ENCODE data around the gene FRMD4A.
"Not testable (repeated sequence)": the region's sequence is repeated elsewhere in the genome, so short reads cannot be mapped to it uniquely, and the experiment has no call there.

Gene FRMD4A

DNA sequence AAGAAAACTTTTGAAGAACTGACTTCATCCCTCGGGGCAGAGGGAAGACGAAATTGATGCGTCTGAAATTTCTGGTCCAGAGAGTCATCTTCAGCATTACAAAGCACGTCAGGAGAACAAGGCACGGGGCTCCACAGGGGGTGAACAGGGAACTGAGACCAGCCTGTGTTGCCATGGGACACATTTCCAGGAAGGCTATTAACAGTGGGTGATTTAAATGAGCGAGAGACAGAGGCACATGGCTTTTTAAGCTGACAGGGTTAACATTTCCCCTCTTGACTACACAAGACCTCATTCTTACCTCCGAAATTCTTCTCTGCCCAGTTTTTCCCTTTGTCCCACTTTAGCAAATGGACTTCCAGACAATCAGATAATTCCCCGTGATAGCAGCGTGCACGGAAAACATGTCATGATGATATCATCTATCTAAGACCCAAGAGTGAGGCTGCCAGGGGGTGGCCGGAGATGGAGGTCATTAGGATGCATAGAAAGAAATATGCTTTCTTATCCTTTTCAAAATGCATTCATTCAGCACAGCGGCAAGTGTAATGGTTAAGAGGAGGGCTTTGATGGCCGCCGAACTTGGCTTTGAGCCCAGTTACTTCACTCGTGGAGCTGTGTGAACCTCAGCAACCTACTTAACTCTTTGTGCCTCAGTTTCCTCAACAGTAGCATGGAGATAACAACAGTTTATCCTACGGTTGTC, 496.0 kb downstream of the FRMD4A start:
- DNase-seq: no peak

DNA sequence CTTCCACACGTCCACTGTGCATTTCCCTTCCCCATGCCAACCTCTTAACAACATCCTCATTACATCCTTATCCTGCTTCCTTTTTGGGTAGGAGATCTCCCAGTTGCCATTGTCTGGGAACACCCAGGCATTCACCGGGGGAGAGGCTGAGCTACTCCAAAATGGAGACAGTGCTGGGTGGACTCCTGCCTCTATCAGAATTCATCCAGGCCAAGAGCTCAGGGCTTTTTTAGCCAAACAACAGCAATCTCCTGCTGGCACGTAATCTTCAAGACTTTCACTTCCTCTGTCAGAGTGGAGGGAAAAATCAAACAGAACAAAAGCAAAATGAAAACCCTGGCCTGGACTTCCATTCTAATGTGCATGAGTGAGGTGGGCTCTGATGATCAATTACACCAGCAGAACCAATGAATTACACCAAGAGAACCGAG, 499.0 kb downstream of the FRMD4A start:
- no peak for DNase-seq

DNA sequence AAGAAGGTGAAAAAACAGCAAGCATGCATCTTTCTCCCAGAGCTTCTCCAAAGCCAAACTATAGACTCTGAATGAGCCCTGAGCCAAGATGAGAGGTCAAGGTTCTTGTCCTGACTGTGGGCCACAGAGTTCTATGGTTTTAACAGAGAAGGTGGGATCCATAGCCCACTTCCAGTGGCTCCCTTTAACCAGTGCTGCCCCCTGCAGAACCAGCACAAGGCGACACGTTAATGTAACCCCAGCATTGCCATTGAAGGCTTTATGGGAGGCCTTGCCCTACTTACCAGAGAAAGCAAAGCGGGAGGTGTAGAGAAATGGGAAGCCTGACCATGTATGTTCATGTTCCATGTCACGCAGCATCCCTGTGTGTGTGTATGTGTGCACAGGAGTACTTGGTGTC, 500.3 kb downstream of the FRMD4A start:
- DNase-seq: no peak

DNA sequence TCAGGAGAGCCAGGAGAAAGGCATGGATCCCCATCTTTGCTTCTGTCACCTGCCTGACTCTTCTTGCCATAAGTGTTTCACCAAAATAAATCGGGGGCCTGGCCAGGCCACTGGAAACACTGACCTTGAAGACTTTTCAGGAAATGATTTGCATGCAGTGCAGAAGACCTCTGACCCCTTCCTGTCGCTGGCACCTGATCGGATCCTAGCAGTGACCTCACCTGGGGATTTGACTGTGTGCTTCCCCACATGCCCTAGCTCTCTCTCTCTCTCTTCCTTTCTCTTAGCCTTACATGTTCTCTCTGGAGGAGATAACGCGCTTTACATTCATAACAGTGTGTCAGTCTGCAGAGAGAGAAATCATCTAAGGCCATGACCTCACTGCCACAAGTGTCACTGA, 500.9 kb downstream of the FRMD4A start:
- DNase-seq: no peak

DNA sequence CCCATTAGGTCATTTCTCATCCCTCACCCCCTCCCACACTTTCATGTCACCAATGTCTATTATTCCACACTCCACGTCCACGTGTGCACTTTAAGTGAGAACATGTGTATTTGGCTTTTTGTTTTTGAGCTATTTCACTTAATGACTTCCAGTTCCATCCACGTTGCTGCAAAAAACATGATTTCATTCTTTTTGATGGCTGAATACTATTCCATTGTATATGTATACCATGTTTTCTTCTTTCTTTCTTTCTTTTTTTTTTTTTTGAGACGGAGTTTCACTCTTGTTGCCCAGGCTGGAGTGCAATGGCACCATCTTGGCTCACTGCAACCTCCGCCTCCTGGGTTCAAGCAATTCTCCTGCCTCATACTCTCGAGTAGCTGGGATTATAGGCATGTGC, 502.4 kb downstream of the FRMD4A start:
- not testable (repeated sequence) for DNase-seq

DNA sequence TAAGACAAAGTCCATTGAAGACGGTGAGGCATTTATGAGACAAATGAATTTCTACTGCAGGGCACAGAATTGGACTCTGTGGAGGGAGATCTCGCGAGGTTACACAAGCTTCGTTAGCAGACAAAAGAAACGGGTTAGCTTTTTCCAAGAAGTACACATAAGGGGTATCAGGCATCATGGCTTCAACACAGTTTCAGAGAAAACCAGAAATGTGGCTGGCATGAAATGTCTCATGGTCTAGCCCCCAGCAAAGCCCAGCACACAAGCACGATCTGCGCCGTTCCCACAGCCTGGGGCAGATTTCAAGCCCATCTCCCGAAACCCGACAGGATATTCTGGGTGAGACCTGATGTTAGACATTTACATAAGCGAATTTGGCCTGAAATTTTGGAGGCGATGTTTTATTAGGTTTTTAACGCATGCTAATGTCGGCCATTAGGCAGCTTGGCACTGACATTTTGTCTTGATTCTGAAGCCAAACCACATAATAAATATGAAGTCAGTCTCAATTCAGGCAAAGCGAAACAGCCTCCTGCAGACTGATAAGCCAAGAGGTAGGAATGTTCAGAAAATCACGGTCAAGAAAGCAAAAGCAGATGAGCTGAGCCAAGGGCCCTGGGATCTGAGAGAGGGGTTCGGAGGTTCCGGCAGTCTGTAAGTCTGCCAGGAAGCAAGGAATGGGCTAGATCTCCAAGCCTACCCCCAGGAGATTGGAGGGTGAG, 503.5 kb downstream of the FRMD4A start:
- DNase-seq: no peak

DNA sequence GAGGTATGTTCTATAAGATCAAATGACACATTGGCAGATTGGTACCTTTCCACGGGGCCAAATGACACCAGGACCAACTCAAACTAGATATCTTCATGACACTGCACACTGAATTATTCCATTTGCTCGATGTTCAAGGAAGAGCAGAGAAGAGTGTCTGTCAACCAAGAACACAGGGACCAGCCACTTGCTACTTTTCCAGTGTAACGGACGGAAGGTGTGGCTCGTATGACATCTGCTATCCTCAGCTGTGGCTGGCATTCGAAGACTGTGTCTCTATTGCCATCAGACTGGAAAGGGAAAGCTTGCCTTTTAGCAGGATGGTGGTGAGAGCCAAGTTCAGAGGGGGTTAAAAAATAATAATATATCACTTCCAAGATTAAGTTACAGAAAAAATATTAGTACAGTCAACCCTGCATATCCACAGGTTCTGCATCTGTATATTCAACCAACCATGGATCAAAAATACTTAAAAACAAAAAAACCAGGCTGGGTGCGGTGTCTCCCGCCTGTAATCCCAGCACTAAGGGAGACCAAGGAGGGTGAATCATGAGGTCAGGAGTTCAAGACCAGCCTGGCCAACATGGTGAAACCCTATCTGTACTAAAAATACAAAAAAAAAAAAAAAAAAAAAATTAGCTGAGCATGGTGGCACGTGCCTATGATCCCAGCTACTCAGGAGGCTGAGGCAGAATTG, 506.9 kb downstream of the FRMD4A start:
- DNase-seq: no peak

DNA sequence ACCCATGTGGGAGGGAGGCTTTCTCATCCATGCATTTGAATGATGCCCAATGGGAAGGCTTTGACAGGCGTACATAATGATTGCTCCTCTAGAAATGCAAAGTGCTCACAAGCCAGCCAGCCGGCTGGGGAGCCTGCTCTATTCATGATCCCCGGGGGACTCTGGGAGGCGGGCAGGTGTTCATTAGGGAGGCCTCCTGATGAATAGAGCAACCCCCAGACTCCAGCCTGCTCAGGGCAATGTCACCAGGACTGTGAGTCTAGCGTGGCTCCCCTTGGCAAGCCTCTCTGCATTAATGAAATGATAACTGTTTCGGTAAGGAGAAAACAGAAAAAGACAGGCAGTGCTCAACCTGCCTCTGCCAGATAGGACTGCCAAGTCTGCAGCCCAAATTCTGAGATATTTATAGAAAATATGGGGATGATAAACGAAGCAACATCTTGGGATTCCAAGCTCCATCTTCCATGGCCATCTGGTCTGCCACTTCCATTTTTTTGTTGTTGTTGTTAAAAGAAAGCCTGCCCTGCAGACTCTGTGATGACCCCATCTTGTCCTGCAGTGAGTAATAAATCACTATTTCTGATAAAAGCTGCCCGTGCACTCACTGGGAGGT, 507.5 kb downstream of the FRMD4A start:
- peak; percentile 32 for DNase-seq

DNA sequence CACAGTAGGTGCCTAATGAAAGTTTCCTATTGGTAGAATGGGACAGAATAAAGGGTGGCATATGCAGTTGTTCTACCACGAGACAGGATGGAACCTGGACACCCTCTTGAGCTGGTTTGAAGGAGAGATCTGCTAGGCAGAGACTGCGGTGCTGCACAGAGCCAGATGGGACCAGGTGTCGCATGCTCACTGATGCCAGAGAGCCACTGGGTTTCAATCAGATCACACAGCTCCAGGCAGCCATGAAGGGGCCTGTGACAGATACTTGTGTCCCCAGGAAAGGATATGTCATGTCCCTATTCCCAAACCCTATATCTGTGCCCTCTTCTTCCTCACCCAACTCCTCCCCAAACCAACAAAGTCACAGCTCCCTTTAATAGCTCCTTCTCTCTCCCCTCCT, 508.2 kb downstream of the FRMD4A start:
- DNase-seq: peak; percentile 50

DNA sequence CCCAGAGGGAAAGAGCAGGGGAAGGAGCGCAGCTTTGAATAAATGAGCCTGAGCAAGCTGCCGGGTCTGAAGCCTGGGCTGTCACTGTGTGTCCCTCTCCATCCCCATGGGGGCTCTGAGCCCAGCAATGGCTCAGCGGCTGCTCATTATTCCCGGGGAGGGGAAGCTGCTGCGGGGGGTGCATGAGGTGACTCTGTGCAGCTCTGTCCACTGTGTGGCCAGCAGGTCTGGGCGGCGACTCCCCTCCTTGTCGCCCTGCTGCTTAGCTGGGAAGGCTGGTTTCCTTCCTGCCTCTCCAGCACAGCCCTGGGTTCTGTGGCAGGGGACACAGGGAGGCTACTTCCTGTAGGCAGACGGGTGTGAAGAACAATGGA, 509.8 kb downstream of the FRMD4A start:
- DNase-seq: no peak

DNA sequence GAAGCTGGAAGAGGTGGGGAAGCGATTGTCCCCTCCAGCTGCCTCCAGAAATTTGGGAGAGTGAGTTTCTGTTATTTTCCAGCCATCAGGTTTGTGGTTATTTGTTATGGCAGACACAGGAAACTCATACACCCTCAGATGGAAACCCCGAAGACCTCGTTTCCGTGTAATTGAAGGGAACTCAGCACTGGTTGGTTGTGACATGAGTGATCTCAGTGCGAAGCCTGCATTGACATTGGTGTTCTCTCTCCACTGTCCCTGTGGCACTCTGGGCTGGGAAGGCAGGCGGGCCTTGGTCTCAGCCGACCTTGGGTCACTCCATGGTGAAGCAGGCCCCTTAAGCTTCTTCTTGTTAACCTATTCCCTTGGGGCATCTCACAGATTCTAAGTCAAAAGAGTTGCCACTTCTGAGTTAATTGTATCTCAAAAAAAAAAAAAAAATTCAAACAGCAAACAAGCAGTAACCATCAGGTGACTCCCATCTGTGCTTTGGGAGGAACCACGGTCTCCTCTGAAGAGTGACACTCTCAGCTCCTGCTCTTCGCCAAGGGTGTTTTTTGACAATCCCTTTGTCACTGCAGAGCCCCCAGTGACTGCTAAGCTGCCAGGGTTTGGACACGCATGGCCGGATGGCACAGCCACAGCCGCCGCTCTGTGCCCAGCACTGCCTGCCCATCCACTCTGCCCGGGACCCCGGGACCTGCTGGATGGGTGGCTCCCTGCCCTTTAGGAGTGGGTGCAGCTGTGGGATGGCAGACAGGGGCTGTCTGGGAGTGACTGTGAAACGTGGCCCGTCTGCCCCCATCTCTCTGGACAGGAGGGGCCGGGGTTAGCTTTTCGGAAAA, 510.4 kb downstream of the FRMD4A start:
- DNase-seq: peak; percentile 20

DNA sequence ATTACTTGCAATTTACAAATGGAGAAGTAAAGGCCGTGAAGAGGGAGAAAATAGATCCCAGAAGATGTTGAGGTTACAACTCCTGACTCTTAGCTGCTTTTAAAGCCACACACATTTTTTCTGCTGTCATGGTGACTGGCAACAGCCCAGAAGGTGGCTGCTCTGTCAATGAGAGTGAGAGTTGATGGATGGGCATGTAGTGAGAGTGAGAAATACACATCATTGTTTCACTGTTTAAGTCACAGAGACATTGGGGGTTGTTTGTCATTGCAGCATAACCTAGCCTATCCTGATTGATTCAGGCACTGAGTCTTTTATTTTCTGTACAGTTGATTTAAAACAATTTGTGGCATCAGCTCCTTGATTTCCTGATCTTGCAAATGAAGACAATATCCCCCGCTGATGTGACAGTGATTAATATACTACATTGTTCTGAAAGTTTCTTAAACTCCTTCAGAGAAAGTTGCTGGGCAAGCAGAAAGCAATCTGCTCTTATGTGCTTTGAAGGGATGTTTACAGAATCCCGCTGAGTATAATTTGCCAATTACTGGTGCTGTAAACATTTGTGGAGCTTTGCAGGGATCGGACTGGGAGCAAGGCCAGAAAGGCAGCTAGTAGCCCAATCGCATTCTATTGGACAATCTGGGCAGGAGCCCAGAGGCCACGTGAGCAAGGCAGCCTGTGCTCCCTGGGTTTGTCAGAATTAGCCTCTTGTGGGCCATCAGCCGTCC, 514.4 kb downstream of the FRMD4A start:
- DNase-seq: no peak

DNA sequence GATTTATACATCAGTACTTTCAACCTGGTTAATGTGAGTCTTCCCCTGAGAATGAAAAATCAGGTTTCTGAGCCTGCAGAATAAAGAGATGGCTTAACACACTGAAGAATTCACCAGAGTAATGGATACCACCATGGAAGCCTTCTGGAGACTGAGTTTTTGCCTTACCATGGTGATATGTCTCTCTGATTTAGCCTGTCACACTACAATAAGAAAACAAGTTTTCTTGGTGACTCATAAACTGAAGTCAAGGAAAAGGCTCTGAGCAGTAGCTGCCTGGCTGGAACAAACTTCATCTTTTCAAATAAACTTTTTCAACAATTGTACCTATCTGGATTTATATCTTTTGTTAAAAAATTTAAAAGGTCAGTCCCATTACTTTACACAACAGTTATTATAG, 515.0 kb downstream of the FRMD4A start:
- DNase-seq: no peak

DNA sequence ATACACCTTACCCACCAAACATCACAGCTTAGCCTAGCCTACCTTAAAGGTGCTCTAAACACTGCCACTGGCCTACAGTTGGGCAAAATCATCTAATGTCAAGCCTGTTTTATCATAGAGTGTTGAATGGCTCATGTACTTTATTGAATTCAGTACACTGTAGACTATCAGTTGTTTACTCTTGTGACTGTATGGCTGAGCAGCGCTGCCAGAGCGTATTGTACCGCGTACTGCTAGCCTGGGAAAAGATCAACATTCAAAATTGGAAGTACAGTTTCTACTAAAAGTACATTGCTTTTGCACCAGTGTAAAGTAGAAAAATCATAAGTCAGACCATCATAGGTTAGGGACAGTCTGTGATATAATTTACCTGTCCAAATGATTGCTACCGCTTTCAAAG, 517.2 kb downstream of the FRMD4A start:
- no peak for DNase-seq

DNA sequence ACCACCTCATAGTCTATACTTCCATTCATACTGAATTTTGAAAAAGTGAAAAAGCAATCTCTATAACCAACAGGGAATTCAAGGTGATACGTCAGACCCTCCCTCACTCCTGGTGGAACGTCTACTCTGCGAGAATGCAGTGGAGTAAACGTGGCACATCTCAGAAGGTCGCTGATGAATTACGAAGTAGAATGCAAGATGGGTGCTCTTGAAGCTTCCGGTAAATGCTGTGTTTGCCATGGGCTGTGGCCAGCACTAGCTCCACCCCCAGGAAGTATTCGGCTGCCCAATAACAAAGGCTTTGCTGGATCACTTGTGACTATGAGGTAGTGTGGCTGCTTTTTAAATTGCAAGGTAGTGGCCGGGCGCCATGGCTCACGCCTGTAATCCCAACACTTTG, 517.9 kb downstream of the FRMD4A start:
- DNase-seq: no peak

DNA sequence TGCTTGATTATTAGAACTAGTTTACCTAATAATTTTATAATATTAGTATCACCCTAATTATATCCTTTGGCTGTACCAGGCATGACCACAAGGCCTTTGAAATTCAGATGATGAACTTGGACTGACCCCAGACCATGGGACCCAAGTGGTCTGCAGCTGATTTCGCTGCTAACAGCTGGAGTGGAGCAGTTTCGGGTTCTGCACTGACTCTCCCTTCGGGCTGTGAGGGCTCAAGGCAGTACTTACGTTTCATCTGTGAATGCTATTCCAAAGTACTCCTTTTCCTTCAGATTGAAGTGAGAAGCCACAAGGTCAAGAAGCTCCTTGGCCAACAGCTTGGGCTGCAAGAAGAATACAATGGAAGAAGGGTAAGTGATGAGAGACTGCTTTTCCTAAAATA, 520.2 kb downstream of the FRMD4A start:
- DNase-seq: no peak

DNA sequence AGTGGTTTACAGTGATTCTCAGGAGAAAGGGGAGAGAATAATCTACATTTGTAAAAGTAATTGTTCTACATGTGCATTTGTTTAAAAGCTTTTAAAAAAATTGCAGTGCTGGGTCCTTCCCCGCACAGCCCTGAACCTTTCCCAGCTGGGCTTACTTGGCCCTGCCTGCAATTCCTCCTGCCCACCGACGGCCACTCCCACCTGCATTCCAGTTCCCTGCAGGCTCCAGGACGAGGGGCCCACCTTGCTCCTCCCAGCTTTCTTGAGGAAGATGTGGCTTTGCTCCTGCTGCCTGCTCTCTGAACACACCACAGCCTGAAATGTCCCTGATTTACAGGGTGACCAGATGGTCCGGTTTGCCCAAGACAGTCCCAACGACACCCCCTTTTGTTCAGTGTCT, 521.3 kb downstream of the FRMD4A start:
- no peak for DNase-seq

DNA sequence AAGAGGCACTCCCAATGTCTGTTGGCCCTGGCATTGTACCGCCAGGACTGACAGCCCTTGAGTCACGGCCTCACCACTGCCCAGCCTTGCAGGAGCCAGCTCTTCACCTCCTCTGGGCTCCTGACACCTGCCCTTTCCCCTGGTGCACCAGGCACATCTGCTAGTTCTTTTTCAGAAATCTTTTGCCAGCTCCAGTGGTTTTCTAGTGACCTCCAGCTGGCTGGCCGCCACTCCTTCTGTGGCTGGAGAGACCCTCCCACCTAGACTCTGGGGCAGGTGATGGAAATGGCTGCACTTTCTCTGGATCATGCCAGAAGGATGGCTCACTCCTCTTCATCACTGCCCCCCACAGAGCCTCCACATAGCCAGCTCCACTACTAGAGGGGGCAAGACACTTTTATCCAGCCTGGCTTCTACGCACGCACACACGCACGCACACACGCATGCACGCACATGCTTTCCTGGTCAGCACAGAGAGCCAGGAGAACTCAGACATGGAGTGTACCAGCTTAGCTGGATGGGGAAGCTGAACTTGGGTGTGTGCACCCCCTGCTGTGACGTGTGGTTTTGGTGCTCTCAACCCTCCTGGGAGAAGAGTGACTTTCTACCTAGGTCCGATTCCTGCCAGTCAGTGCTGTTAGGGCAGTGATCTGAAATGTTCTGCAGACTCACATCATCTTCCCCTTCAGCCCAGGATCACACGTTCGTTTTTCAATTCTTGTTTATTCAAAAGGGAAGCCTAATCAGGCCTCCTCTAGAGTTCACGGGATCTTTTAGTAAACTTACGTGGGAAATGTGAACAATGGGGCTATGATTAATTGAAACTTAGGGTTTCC, 522.0 kb downstream of the FRMD4A start:
- no peak for DNase-seq

DNA sequence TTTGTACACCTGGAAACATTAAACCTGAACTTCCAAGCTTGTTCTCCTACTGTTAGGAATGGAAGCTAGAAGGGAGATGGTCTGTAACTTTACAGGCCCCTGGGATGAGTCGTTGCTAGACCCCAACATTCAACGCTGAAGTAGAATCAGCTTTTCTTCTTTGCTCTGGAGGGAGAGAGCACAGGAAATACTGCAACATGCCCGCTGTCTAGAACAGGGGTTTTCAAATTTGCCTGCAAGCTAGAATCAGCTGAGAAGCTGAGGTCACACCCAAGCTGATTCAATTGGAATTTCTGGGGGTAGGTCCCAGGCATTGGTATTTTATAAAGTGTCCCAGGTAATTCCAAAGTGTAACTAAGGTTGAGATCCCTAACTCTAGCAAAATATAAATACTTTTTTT, 524.3 kb downstream of the FRMD4A start:
- no peak for DNase-seq

DNA sequence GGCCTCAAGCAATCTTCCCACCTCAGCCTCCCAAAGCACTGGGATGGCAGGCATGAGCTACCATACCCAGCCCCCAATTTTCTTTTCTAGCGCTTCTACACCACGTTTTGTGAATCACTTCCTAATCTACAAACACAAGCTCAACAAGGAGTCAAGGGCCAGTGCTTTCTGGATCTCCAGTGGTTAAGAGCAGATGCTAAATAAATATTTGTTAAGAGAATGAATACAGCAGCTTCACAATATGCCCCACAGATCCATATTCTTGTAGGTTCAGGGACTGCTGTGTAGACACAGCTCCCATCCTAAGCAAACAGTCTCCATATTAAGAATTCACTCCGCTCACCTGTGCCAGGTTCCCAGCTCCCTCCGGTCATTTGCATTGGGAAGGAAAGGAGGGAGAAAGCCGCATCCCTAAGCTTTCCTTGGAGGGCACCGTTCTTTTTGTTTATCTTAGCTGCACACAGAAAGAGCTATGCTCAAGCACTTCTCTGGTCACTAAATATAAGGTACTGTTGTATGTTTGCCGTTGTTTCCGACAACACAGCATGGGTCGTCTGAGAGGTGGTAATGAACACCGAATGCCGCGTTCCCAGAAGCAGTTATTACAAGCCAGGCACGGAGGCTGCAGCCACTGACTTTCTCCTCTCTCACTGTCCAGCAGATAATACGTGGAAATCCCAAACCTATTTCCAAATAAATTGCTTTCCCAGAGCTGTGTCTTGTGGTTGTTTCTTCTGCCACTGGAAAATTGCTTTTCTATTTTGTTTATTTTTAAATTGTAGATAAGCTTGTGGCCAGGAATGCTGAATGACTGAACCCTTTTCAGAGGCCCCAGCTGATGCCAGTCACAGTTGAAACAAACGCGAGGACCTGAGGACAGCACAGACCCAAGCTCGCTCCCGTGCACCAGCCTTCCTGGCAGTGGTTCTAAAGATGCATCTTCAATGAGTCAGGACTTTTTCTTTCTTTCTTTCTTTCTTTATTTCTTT, 526.9 kb downstream of the FRMD4A start:
- no peak for DNase-seq

Data from NCI-H1694 (cell line).